ENCODE results near the gene SLC35E3.
"Not testable (repeated sequence)": the region's sequence is repeated elsewhere in the genome, so short reads cannot be mapped to it uniquely, and the experiment has no call there.

Gene SLC35E3

DNA sequence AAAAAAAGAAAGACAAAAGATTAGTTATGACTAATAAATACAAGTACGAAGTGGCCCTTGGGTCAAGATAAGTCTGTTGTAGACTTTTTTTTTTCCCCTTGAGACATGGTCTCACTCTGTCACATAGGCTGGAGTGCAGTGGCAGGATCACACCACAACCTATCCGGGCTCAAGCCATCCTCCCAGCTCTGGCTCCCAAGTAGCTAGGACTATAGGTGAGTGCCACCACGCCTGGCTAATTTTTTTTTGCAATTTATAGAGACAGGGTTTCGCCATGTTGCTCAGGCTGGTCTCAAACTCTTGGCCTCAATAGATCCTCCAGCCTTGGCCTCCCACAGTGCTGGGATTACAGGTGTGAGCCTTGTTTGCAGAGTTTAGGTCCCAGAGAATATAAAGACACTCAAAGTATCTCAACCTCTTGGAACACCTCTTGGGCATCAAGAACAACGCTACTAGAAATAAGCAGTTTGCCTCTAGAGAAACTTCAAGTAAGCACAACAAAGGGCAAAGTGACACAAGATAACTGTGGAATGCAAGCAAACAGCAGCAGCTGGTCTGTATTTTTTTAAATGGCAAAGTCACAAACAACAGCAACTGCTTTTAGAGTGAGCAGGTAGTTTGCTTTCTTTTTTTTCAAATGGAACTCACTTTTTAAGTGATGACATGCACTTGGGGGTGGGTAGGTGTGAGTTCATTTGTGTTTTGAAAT lies 58.1 kb downstream of the SLC35E3 start:
- Histone ChIP-seq H3K4me3 (ENCODE audit: low read length) (no peak overlapping the region), H3K9ac (ENCODE audit: low read length) (no peak overlapping the region), H3K79me1 (ENCODE audit: low read length) (no peaks in the 10 kb centered on the region), H3K56ac (ENCODE audit: low read length) (no peak overlapping the region), H2BK120ac (ENCODE audit: low read depth, low read length) (no peak overlapping the region), H2AK5ac (ENCODE audit: low read length) (no peak overlapping the region), H3K18ac (ENCODE audit: low read length) (no peak overlapping the region), H3K27ac (ENCODE audit: low read depth, low read length) (no peak overlapping the region), H4K5ac (ENCODE audit: low read length) (no peak overlapping the region), H2BK15ac (replicated peaks; ENCODE audit: low read depth) (no peak overlapping the region), H3K79me2 (ENCODE audit: control insufficient read depth, insufficient read depth, low read length) (peaks cover 4% of the 10 kb centered on the region), H3K27me3 (ENCODE audit: insufficient read depth, low read length, poor library complexity) (no peaks in the 10 kb centered on the region), H3K23ac (ENCODE audit: low read length) (no peak overlapping the region), H3K4me2 (ENCODE audit: low read length) (no peak overlapping the region), H2BK5ac (ENCODE audit: low read length) (no peak overlapping the region), H3K36me3 (ENCODE audit: control insufficient read depth, insufficient read depth, low read length) (no peaks in the 10 kb centered on the region), H3K4me1 (ENCODE audit: control insufficient read depth, low read depth, low read length) (peaks cover 6% of the 10 kb centered on the region), H3K4ac (ENCODE audit: low read depth, low read length) (no peak overlapping the region), H4K8ac (ENCODE audit: low read depth, low read length) (no peak overlapping the region)
- peak; percentile 52 for DNase-seq
- no CpG with 5 or more reads among the region's 5 CpGs for WGBS (ENCODE audit: extremely low coverage, insufficient coverage, low lambda C conversion rate)

DNA sequence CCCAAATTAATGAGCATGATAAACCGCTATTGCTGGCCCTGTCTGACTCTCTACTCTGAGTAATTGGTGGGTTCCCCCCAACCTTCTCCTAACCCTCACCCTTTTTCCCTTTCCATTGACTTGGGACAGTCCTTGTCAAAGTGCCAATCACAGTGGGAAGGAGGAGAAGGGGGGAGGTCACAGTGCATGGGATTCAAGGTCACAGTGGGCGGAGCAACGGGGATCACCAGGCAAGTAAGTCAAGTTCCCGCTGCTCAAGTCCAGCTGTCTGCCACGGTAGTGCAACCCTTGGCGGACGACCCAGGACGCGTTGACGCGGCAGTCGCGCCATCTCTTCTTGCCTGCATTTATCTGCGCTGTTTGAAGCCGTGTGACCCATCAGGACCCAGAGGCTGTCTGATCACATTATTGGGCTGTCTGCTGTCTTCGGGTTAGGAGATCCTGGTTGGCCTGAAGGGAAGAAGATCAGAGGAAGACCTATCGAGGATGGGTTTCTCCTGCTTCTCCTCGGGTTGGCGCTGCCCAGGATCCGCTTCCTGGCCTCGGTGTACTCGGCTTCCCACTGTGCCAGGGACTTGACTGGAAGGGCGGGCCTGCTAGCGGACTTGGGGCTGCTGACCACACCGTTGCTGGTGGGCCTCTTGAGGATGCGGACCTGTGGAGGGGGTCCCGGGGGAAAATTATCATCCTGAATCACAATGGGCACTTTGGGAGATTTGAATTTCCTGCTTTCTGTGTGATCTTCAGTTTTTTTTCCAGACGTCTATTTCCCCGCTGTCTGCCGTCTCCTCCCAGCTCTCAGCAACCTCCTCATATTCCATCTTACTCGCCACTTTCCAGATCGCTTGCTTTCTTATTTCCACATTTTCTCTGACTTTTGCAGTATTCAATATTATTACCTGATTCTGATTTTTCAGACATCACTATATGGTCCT lies 58.9 kb downstream of the SLC35E3 start:
- Histone ChIP-seq H3K56ac (ENCODE audit: low read length) (peak overlapping the region; percentile 17), H2AK5ac (ENCODE audit: low read length) (no peak overlapping the region), H2BK120ac (ENCODE audit: low read depth, low read length) (no peak overlapping the region), H3K27me3 (ENCODE audit: insufficient read depth, low read length, poor library complexity) (no peaks in the 10 kb centered on the region), H3K4ac (ENCODE audit: low read depth, low read length) (no peak overlapping the region), H4K8ac (ENCODE audit: low read depth, low read length) (no peak overlapping the region), H3K23ac (ENCODE audit: low read length) (no peak overlapping the region), H2BK15ac (replicated peaks; ENCODE audit: low read depth) (no peak overlapping the region), H3K36me3 (ENCODE audit: control insufficient read depth, insufficient read depth, low read length) (no peaks in the 10 kb centered on the region), H3K18ac (ENCODE audit: low read length) (no peak overlapping the region), H3K4me1 (ENCODE audit: control insufficient read depth, low read depth, low read length) (peaks cover 6% of the 10 kb centered on the region), H3K79me1 (ENCODE audit: low read length) (no peaks in the 10 kb centered on the region), H3K27ac (ENCODE audit: low read depth, low read length) (no peak overlapping the region), H3K9ac (ENCODE audit: low read length) (no peak overlapping the region), H3K4me3 (ENCODE audit: low read length) (no peak overlapping the region), H3K4me2 (ENCODE audit: low read length) (no peak overlapping the region), H4K5ac (ENCODE audit: low read length) (no peak overlapping the region), H3K79me2 (ENCODE audit: control insufficient read depth, insufficient read depth, low read length) (peaks cover 6% of the 10 kb centered on the region), H2BK5ac (ENCODE audit: low read length) (no peak overlapping the region)
- WGBS (ENCODE audit: extremely low coverage, insufficient coverage, low lambda C conversion rate), result no CpG with 5 or more reads among the region's 32 CpGs
- peak; percentile 54 for DNase-seq

DNA sequence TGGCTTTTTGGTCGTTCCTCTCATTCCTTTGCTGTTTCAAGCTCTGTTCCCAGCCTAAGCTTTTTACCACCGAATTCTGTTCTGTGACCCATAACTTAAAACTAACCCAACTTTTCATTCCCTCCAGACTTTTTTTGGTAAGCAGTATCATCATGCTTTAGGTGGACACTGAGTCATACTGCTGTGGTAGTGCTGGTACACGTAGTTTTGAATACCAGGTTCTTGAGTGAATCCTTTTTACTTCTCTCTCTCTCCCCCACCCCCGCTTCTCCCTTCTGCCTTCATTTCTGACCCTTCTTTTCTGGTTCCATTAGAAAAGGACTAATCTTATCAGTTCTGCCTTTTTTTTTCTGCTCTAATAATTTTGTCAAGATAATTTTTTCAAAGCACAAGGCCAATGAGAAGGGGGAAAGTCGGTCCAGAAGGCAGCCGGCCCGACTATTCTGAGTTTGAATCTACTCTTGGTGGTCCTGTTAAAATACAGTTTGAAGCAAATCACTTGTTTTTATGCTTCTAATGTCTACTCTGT lies 59.7 kb downstream of the SLC35E3 start:
- no peak overlapping the region for H2BK120ac ChIP-seq (ENCODE audit: low read depth, low read length)
- no peak overlapping the region for H3K4me3 ChIP-seq (ENCODE audit: low read length)
- H3K4me2 ChIP-seq (ENCODE audit: low read length), result no peak overlapping the region
- H2BK15ac ChIP-seq (replicated peaks; ENCODE audit: low read depth), result no peak overlapping the region
- H3K79me2 ChIP-seq (ENCODE audit: control insufficient read depth, insufficient read depth, low read length), result peaks cover 6% of the 10 kb centered on the region
- H3K4ac ChIP-seq (ENCODE audit: low read depth, low read length), result no peak overlapping the region
- no peaks in the 10 kb centered on the region for H3K36me3 ChIP-seq (ENCODE audit: control insufficient read depth, insufficient read depth, low read length)
- DNase-seq, result no peak
- WGBS (ENCODE audit: extremely low coverage, insufficient coverage, low lambda C conversion rate), result no CpG with 5 or more reads among the region's 7 CpGs
- no peak overlapping the region for H3K23ac ChIP-seq (ENCODE audit: low read length)
- no peaks in the 10 kb centered on the region for H3K79me1 ChIP-seq (ENCODE audit: low read length)
- peaks cover 6% of the 10 kb centered on the region for H3K4me1 ChIP-seq (ENCODE audit: control insufficient read depth, low read depth, low read length)
- no peak overlapping the region for H4K5ac ChIP-seq (ENCODE audit: low read length)
- no peaks in the 10 kb centered on the region for H3K27me3 ChIP-seq (ENCODE audit: insufficient read depth, low read length, poor library complexity)
- no peak overlapping the region for H3K27ac ChIP-seq (ENCODE audit: low read depth, low read length)
- no peak overlapping the region for H3K56ac ChIP-seq (ENCODE audit: low read length)
- H2AK5ac ChIP-seq (ENCODE audit: low read length), result no peak overlapping the region
- H3K9ac ChIP-seq (ENCODE audit: low read length), result no peak overlapping the region
- H2BK5ac ChIP-seq (ENCODE audit: low read length), result no peak overlapping the region
- H4K8ac ChIP-seq (ENCODE audit: low read depth, low read length), result no peak overlapping the region
- no peak overlapping the region for H3K18ac ChIP-seq (ENCODE audit: low read length)

GRCh38 chr12:68806488-68807237 lies 60.7 kb downstream of the SLC35E3 start:
- no peak overlapping the region for H3K4me3 ChIP-seq (ENCODE audit: low read length)
- H3K27me3 ChIP-seq (ENCODE audit: insufficient read depth, low read length, poor library complexity), result no peaks in the 10 kb centered on the region
- DNase-seq, result no peak
- no peak overlapping the region for H2BK120ac ChIP-seq (ENCODE audit: low read depth, low read length)
- H3K9ac ChIP-seq (ENCODE audit: low read length), result no peak overlapping the region
- H3K23ac ChIP-seq (ENCODE audit: low read length), result no peak overlapping the region
- no peak overlapping the region for H3K4ac ChIP-seq (ENCODE audit: low read depth, low read length)
- H3K36me3 ChIP-seq (ENCODE audit: control insufficient read depth, insufficient read depth, low read length), result no peaks in the 10 kb centered on the region
- H3K18ac ChIP-seq (ENCODE audit: low read length), result no peak overlapping the region
- no peak overlapping the region for H4K8ac ChIP-seq (ENCODE audit: low read depth, low read length)
- no peak overlapping the region for H3K27ac ChIP-seq (ENCODE audit: low read depth, low read length)
- H2BK5ac ChIP-seq (ENCODE audit: low read length), result no peak overlapping the region
- H3K4me1 ChIP-seq (ENCODE audit: control insufficient read depth, low read depth, low read length), result peaks cover 6% of the 10 kb centered on the region
- H2AK5ac ChIP-seq (ENCODE audit: low read length), result no peak overlapping the region
- no peak overlapping the region for H2BK15ac ChIP-seq (replicated peaks; ENCODE audit: low read depth)
- H3K79me2 ChIP-seq (ENCODE audit: control insufficient read depth, insufficient read depth, low read length), result peaks cover 6% of the 10 kb centered on the region
- no peak overlapping the region for H3K4me2 ChIP-seq (ENCODE audit: low read length)
- WGBS (ENCODE audit: extremely low coverage, insufficient coverage, low lambda C conversion rate), result no CpG with 5 or more reads among the region's 18 CpGs
- H4K5ac ChIP-seq (ENCODE audit: low read length), result no peak overlapping the region
- H3K79me1 ChIP-seq (ENCODE audit: low read length), result no peaks in the 10 kb centered on the region
- H3K56ac ChIP-seq (ENCODE audit: low read length), result no peak overlapping the region

GRCh38 chr12:68807274-68807575 lies 61.2 kb downstream of the SLC35E3 start:
- Histone ChIP-seq H3K27ac (ENCODE audit: low read depth, low read length) (peak overlapping the region; percentile 60), H3K56ac (ENCODE audit: low read length) (peak overlapping the region; percentile 40), H3K4me2 (ENCODE audit: low read length) (peak overlapping the region; percentile 84), H3K9ac (ENCODE audit: low read length) (peak overlapping the region; percentile 74), H3K18ac (ENCODE audit: low read length) (peak overlapping the region; percentile 30)
- H3K36me3 ChIP-seq (ENCODE audit: control insufficient read depth, insufficient read depth, low read length); H2BK15ac ChIP-seq (replicated peaks; ENCODE audit: low read depth); DNase-seq; H3K23ac ChIP-seq (ENCODE audit: low read length); H2BK5ac ChIP-seq (ENCODE audit: low read length); H3K79me2 ChIP-seq (ENCODE audit: control insufficient read depth, insufficient read depth, low read length); H3K27me3 ChIP-seq (ENCODE audit: insufficient read depth, low read length, poor library complexity); H3K4me3 ChIP-seq (ENCODE audit: low read length); H3K79me1 ChIP-seq (ENCODE audit: low read length); H4K8ac ChIP-seq (ENCODE audit: low read depth, low read length); H2BK120ac ChIP-seq (ENCODE audit: low read depth, low read length); H3K4me1 ChIP-seq (ENCODE audit: control insufficient read depth, low read depth, low read length); H2AK5ac ChIP-seq (ENCODE audit: low read length); H3K4ac ChIP-seq (ENCODE audit: low read depth, low read length); H4K5ac ChIP-seq (ENCODE audit: low read length): not testable (repeated sequence)
- no CpG with 5 or more reads among the region's 10 CpGs for WGBS (ENCODE audit: extremely low coverage, insufficient coverage, low lambda C conversion rate)
